ENCODE results near the gene XYLT2. TPM values are rescaled to one million over a fixed set of nuclear protein-coding genes. Genes with fewer than 3 reads are reported as not detected.
"Not testable (repeated sequence)": the region's sequence is repeated elsewhere in the genome, so short reads cannot be mapped to it uniquely, and the experiment has no call there.

XYLT2 gene
- total and polyA plus RNA-seq, 2 experiments from 2014 or later, result 18.3 to 26.8 TPM

- Histone ChIP-seq H4K20me1 (ENCODE audit: insufficient read depth, poor library complexity, severe bottlenecking) (no peaks in the 10 kb centered on the region), H3K9me3 (ENCODE audit: low read depth) (no peaks in the 10 kb centered on the region), H3K27me3 (no peaks in the 10 kb centered on the region), H3K9me2 (replicated peaks; ENCODE audit: insufficient read depth) (no peaks in the 10 kb centered on the region), H3K79me2 (no peaks in the 10 kb centered on the region), H3K4me1 (ENCODE audit: insufficient read depth) (peaks cover 3% of the 10 kb centered on the region), H3K36me3 (replicated peaks; ENCODE audit: insufficient read depth, low read depth) (no peaks in the 10 kb centered on the region), H3K4me2 (no peak overlapping the region), H3K27ac (no peak overlapping the region), H2AFZ (no peak overlapping the region), H3K4me3 (no peak overlapping the region)
- TF ChIP-seq, protein P1, sequence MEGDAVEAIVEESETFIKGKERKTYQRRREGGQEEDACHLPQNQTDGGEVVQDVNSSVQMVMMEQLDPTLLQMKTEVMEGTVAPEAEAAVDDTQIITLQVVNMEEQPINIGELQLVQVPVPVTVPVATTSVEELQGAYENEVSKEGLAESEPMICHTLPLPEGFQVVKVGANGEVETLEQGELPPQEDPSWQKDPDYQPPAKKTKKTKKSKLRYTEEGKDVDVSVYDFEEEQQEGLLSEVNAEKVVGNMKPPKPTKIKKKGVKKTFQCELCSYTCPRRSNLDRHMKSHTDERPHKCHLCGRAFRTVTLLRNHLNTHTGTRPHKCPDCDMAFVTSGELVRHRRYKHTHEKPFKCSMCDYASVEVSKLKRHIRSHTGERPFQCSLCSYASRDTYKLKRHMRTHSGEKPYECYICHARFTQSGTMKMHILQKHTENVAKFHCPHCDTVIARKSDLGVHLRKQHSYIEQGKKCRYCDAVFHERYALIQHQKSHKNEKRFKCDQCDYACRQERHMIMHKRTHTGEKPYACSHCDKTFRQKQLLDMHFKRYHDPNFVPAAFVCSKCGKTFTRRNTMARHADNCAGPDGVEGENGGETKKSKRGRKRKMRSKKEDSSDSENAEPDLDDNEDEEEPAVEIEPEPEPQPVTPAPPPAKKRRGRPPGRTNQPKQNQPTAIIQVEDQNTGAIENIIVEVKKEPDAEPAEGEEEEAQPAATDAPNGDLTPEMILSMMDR (IDR thresholded peaks at IDR 0.05; ENCODE audit: poor library complexity), result no peak
- TF ChIP-seq EZH2 (IDR thresholded peaks at IDR 0.05; ENCODE audit: borderline replicate concordance) (no peak), EZH2phosphoT487 (IDR thresholded peaks at IDR 0.05; ENCODE audit: low read depth, severe bottlenecking, unreplicated experiment) (no peak)
- WGBS (ENCODE audit: low lambda C conversion rate, missing lambda C conversion rate), result 50% methylated on average over 5 of the region's 5 CpGs
- DNase-seq (ENCODE audit: low spot score), result no peak
Measured at GRCh38 chr17:50312308-50312707, 33.6 kb upstream of the XYLT2 start.

- Histone ChIP-seq H3K27ac (no peak overlapping the region), H3K9me2 (replicated peaks; ENCODE audit: insufficient read depth) (no peaks in the 10 kb centered on the region), H3K4me1 (ENCODE audit: insufficient read depth) (no peaks in the 10 kb centered on the region), H2AFZ (no peak overlapping the region), H3K36me3 (replicated peaks; ENCODE audit: insufficient read depth, low read depth) (no peaks in the 10 kb centered on the region), H4K20me1 (ENCODE audit: insufficient read depth, poor library complexity, severe bottlenecking) (no peaks in the 10 kb centered on the region), H3K79me2 (no peaks in the 10 kb centered on the region), H3K27me3 (no peaks in the 10 kb centered on the region), H3K9me3 (ENCODE audit: low read depth) (no peaks in the 10 kb centered on the region), H3K4me3 (no peak overlapping the region), H3K4me2 (no peak overlapping the region)
- no peak for TF ChIP-seq EZH2 (IDR thresholded peaks at IDR 0.05; ENCODE audit: borderline replicate concordance)
- TF ChIP-seq EZH2phosphoT487 (IDR thresholded peaks at IDR 0.05; ENCODE audit: low read depth, severe bottlenecking, unreplicated experiment), result no peak
- TF ChIP-seq, protein P1 (IDR thresholded peaks at IDR 0.05; ENCODE audit: poor library complexity), result no peak
- WGBS (ENCODE audit: low lambda C conversion rate, missing lambda C conversion rate), result 92% methylated on average over 6 of the region's 6 CpGs
- DNase-seq (ENCODE audit: low spot score), result no peak
Measured at GRCh38 chr17:50314456-50315011, 31.4 kb upstream of the XYLT2 start.

GRCh38 chr17:50316016-50316587, 29.8 kb upstream of the XYLT2 start:
- H3K9me3 ChIP-seq (ENCODE audit: low read depth), result no peaks in the 10 kb centered on the region
- no peaks in the 10 kb centered on the region for H3K36me3 ChIP-seq (replicated peaks; ENCODE audit: insufficient read depth, low read depth)
- H3K27ac ChIP-seq, result no peak overlapping the region
- H3K79me2 ChIP-seq, result no peaks in the 10 kb centered on the region
- H2AFZ ChIP-seq, result no peak overlapping the region
- no peaks in the 10 kb centered on the region for H3K9me2 ChIP-seq (replicated peaks; ENCODE audit: insufficient read depth)
- H3K27me3 ChIP-seq, result no peaks in the 10 kb centered on the region
- no peaks in the 10 kb centered on the region for H4K20me1 ChIP-seq (ENCODE audit: insufficient read depth, poor library complexity, severe bottlenecking)
- WGBS (ENCODE audit: low lambda C conversion rate, missing lambda C conversion rate), result 58% methylated on average over 3 of the region's 3 CpGs
- no peak overlapping the region for H3K4me3 ChIP-seq
- no peak for DNase-seq (ENCODE audit: low spot score)
- TF ChIP-seq, protein P1 (IDR thresholded peaks at IDR 0.05; ENCODE audit: poor library complexity), result no peak
- TF ChIP-seq EZH2phosphoT487 (IDR thresholded peaks at IDR 0.05; ENCODE audit: low read depth, severe bottlenecking, unreplicated experiment), result no peak
- no peak for TF ChIP-seq EZH2 (IDR thresholded peaks at IDR 0.05; ENCODE audit: borderline replicate concordance)
- H3K4me1 ChIP-seq (ENCODE audit: insufficient read depth), result no peaks in the 10 kb centered on the region
- no peak overlapping the region for H3K4me2 ChIP-seq

- WGBS (ENCODE audit: low lambda C conversion rate, missing lambda C conversion rate), result 65% methylated on average over 2 of the region's 2 CpGs
- H3K36me3 ChIP-seq (replicated peaks; ENCODE audit: insufficient read depth, low read depth); H4K20me1 ChIP-seq (ENCODE audit: insufficient read depth, poor library complexity, severe bottlenecking); H3K4me3 ChIP-seq; H3K4me1 ChIP-seq (ENCODE audit: insufficient read depth); H3K9me2 ChIP-seq (replicated peaks; ENCODE audit: insufficient read depth); H3K27ac ChIP-seq; H3K4me2 ChIP-seq; H3K79me2 ChIP-seq; H3K9me3 ChIP-seq (ENCODE audit: low read depth); DNase-seq (ENCODE audit: low spot score); H3K27me3 ChIP-seq; H2AFZ ChIP-seq: not testable (repeated sequence)
Measured at GRCh38 chr17:50316660-50317059, 29.3 kb upstream of the XYLT2 start.
